DMS53 (cell line): Measurements from ENCODE around the gene VPS33B.
"Not testable (repeated sequence)": the region's sequence is repeated elsewhere in the genome, so short reads cannot be mapped to it uniquely, and the experiment has no call there.

Source experiments
- DNase-seq: peaks from one replicate; lab custom pipeline; 2025; lab: John Stamatoyannopoulos, UW

Gene VPS33B

DNA sequence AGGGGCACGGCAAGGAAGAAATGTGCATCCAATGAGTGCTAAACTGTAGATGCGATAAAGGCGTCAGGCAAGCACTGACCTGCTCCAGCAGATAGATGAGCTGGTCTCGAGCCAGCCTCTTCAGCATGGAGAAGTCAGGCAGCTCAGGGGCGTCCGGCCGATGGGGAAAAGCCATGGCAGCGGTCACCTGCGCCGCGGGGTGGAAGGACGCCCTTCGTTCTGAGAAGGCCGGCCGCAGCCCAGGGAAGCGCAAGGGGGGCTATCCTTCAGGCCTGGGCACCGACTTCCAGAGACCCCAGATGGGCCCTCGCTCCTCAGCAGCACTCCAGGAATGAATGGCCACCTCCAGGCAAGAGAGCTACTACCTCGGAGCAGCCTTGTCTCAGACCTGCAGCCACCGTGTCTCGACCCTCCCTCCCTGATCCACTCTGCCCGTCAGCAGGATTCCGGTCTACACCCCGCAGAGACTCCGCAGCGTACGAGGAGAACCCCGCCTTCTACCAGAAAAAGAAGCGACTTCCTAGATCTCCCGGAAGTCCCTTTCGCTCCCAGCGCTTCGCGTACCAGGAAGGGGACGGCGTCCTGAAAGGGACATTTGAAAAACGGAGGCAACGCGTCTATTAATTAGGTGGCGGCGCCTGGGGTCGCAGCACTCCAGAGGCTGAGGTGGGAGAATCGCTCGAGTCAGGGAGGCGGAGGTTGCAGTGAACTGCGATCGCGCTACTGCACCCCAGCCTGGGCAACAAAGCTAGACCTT is at the start of gene VPS33B:
Gene VPS33B (minus strand): TSS at position 520 of the 757 bp plus-strand sequence. CDS start 345 bp downstream, at position 175.
- DNase-seq = peak; percentile 92

DNA sequence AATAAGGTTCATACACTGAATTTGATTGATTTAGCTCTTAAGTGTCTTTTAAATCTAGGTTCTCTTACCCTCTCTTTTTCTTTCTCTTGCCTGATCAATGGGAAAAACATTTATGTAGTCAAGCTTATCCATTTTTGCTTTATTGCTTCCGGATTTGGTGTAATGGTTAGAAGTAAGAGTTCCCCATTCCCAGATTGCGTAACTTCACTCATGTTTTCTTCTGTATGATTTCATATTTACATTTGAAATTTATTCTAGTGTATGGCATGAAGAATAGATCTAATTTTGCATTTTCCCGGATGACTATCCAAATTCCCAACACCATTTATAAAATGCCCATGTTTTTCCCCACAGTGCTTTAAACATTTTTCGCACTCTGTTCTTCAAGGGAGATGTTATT is 49.8 kb upstream of the VPS33B start:
- DNase-seq = no peak

DNA sequence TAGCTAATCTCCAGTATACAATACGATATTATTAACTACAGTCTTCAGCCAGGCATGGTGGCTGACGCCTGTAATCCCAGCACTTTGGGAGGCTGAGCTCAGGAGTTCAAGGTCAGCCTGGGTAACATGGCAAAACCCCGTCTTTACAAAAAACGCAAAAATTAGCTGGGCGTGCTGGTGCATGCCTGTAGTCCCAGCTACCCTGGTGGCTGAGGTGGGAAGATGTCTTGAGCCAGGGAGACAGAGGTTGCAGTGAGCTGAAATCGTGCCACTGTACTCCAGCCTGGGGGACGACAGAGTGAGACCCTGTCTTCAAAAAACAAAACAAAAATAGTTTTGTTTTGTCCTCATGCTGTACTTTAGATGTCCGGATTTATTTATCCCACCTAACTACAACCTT is 48.5 kb upstream of the VPS33B start:
- DNase-seq = no peak

DNA sequence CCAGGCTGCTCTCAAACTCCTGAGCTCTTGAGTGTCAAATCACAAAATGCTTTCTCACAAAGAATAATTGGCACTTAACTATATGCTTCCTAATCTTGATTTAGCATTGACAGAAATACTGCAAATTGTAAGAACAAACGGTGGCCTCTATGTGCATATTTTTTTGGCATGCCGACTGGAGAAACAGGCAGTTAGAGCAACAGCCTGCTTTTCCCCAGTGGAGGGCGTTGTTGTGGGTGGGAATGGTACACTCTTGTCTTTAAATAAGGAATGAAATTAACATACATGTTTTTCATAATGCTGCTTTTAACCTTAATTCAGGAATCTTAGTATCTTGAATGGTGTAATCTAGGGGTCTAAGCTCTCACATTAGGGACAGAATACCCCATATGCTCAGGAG is 46.6 kb upstream of the VPS33B start:
- peak; percentile 2 for DNase-seq

DNA sequence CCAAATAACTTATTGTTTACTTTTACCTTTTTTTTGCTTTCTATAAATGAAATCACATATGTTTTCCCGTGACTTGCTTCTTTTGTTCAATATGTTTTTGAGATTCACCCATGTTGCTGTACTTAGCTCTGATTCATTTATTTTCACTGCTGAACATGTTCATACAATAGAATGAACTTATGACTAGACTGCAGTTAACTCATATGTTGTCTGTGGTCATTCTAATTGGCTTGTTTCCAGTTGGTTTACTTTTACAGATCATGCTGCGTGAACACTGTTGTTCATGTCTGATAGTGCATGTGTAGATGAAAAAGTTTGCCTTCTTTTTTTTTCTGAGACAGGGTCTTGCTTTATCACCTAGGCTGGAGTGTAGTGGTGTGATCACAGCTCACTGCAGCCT is 46.0 kb upstream of the VPS33B start:
- DNase-seq = no peak

DNA sequence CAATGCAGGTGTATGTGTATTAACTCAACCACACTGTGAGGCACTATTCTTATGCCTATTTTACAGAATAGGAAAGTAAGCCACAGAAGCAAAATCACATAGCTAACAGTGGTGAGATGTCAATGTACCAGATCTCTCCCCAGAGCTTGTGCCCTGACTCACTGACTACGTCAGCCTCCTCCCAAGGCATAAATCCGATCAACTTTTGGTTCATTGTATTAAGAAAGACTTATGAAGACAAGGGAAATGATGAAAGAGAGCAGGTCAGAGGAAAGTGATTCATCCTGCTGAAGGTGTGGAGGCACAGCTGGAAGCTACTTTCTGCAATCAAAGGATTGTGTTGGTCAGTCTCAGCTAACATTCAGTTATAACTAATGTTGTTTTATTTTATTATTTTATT is 44.6 kb upstream of the VPS33B start:
- no peak for DNase-seq

DNA sequence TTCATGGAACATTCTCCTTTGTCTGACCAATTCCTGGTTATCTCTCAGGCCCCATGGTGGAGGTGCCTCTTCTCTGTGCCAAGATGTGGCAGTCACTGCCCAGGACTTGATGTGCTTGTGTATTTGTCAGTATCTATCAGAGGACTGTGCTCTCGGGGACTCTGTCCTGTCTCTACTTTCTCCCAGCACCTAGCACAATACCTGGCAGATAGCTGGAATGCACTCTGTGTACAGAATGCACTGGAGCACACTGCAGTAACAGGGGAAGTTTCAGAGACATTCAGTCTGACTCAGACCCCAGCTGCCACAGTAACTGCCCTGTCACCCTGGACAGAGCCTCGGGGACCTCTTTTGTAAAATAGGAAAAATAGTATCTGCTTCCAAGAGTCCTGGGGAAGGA is 43.1 kb upstream of the VPS33B start:
- no peak for DNase-seq

DNA sequence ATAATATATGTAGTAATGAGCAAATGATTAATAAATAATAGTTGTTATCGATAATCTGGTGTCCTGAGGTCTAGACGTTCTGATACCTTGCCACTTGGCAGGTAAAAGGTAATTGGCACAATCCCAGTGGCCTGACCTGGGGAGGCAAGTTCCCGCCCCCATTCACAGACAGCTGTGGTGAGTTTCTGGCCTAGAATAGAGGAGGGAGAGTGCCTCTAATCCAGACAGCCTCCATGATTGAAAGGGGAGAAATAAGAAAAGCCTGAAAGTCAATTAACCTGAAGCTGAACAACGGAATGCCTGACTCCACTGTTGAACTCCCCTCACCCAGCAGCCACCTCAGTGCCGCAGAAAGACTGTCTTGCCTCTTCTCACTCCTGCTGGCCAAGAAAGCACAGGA is 39.6 kb upstream of the VPS33B start:
- DNase-seq = peak; percentile 5

DNA sequence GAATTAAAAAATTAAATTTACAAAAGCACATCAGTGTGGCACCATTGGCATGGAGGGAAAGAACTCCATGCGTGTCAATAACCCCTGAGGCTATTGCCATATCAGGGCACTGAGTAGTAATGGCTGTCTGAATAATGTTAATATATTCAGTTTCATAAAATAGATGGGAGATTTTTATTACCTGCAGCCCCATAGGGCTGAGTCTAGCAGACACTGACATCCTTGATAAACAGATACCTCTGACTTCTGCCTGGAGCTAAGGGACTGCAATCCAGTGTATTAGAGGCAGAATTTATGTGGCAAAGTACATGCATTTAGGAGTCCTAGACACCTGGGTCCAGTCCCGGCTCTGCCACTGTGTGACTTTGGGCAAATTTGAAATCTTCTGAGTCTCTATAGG is 38.8 kb upstream of the VPS33B start:
- no peak for DNase-seq

DNA sequence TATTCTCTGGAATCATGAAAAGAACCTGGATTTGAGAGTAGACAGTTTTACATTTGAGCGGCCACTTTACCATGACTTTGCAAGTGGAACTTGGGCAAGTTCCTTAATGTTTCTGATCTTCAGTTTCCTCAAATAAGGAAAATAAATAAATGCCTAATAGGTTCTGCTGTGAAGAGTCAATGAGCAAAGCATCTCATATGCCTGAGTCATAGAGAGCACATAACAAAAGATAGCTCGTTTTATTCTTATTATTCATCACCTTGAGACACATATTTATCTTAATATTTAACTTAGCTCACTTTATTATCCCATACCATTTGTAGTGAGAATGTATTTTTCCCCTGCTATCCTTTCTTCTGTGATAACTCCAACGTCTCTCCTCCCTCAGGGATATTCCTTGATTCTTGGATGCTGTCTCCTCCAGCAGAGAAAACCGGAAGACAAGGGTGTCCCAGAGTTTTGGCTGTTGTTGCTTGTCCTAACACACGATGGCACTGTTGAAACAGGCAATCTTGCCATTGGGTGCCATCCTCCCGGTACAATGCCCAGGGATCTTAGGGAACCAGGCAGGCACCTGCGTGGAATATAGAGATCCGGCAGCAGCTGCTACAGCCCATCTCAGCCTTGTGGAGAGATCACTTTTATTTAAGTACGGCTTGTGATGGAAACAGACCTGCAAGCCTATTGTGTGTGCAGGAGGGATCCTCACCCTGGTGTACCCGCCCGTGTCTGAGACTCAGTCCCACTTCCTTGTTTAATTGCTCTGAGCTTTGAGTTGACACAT is 33.3 kb upstream of the VPS33B start:
- peak; percentile 93 for DNase-seq

DNA sequence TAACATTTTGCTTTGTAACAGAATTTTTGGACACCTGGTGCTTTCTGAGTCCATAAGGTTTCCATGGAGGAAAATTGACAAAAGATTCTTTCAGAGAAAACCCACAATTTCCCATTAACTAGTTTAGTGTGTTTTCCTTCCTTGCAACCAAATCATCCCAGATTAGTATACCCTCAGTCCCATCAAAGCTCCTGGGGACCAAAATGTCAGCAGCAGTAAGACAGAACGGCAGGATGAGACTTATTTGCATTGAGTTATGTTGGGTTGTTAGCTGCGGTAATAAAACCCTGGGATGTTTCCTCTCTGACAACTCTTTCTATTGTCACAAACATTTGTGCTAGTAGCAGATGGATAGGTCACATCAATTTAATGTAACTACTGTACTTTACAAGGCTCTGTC is 32.4 kb upstream of the VPS33B start:
- DNase-seq = no peak

DNA sequence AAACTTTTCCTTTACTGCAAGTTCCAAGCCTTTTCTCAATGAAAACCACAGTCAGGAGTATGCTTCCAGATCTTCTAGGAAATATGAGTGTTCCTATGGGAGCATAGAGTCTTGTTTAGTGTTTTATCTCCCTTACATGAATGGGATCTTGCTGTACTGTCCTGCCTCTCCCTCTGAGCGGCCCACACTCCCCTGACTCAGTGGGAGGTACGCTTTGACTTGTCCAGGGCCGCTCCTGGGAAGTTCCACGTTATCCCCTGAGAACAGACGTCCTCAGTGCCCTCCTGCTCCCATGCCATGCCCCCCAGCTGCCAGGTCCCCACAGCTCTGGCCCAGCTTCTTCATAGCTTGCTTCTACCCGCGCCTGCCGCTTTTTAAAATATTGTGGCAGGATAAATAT is 28.9 kb upstream of the VPS33B start:
- no peak for DNase-seq

DNA sequence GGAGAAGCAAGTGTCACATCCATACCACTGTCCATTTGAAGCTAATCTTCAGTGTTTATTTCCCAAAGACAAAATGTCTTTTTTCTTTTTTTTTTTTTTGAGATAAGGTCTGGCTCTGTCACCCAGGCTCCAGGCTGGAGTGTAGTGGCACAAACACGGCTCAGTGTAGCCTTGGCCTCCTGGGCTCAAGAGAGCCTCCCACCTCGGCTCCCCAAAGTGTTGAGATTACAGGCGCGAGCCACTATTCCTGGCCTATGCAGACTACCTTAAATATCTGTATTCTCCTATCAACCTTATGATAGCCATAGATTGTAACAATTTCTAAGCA is 27.7 kb upstream of the VPS33B start:
- no peak for DNase-seq

DNA sequence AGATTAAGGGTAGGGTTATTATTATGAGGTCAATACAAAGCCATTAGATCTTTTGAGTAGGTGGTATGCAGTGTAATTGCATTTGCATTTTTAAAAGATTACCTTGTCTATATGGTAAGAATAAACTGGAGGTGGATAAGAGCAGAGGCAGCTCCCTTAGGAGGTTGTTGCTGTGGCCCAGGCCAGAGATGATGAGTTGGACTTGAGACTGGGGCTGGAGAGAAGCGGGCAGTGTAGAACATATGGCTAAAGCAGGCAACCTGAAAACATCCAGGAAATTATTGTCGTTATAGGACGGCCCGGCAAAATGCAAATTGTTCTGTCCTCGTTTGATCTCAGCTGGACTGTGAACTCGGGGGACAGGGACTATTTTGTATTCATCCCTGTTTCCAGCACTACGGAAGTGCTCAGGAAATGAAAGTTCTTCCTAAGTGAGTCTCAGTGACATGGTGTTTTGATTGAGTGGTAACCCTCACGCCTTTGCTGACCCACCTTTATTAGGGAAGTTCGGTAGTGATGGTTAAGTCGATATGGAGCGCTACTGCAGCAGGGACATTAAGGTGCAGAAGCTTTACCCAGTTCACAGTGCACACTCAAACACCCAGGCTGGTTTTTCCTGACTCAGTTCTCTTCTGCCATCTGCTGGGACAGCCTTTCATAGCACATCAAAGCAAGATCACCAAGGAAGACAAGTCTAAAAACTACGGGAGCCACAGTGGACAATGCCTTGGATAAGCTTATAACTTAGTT is 27.2 kb upstream of the VPS33B start:
- DNase-seq = peak; percentile 82

DNA sequence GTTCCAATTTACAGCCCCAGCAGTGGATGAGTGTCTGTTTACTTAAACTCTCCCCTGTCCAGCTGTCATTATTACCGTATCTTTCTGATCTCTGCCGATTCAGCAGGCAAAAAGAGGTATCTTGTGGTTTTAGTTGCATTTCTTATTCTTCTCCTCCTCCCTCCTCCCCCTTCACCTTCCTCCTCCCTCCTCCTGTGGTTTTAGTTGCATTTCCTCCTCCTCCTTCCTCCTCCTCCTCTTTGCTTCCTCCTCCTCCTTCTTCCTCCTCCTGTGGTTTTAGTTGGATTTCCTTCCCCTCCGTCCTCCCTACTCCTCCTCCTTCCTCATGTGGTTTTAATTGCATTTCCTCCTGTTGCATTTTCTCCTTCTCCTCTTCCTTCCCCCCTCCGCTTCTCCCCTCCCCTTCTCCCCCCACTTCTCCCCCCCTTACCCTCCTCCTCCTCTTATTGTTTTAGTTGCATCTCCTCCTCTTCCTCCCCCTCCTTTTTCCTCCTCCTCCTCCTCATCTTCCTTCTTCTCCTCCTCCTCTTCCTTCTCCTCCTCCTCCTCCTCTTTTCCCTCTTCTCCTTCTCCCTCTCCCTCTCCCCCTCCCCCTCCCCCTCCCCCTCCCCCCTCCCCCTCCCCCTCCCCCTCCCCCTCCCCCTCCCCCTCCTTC is 25.3 kb upstream of the VPS33B start:
- peak; percentile 16 for DNase-seq

DNA sequence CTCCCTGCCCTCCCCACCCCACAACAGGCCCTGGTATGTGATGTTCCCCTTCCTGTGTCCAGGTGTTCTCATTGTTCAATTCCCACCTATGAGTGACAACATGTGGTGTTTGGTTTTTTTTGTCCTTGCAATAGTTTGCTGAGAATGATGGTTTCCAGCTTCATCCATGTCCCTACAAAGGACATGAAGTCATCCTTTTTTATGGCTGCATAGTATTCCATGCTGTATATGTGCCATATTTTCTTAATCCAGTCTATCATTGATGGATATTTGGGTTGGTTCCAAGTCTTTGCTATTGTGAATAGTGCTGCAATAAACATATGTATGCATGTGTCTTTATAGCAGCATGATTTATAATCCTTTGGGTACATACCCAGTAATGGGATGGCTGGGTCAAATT is 23.7 kb upstream of the VPS33B start:
- DNase-seq = not testable (repeated sequence)

DNA sequence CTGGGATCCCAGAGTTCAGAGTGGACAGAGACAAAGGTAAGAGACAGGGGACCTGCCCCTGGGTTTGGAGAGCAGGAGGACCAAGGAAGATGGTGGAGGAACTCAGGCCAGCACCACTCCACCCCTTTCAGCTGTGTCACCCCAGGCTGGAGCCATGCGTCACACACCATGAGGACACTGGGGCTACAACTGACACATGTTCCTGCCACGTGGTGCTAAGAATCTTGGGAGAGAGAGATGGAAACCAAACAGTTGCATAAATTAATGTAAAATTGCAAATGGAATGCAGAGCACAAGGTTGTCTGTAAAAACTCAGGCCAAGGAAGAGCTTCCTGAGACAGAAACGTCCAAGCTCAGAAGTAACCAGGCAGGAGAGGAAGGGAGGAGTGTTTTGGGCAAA is 22.7 kb upstream of the VPS33B start:
- no peak for DNase-seq

DNA sequence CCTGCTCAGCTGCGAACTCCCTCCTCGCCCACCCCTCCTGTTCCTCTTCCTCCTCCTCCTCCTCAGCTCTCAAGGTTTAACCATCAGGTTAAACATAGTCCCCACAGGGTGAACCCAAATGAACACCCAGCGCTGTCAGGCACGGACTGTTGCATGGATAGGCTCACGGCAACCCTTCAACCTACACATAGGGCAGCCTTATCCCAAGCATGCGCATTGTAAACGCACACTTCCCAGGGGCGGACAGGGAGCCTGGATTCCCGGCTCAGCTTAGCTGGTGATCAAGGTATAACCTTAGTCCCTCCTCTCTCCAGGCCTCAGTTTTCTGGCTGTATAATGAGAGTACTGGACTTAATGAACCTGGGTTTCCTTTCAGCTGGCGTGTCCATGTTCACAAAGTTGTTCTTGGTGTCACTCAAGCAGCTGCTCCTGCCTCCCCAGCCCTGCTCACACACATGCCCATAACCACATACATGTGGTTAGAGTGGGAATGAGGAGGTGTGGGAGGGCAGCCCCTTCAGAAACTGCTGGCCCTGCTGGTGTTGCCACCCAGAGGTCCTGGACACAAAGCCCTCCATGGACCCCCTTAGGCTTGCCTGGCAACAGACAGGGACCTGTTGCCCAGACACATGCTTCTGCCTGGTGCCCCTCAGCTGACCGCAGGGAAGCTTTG is 20.9 kb upstream of the VPS33B start:
- no peak for DNase-seq

DNA sequence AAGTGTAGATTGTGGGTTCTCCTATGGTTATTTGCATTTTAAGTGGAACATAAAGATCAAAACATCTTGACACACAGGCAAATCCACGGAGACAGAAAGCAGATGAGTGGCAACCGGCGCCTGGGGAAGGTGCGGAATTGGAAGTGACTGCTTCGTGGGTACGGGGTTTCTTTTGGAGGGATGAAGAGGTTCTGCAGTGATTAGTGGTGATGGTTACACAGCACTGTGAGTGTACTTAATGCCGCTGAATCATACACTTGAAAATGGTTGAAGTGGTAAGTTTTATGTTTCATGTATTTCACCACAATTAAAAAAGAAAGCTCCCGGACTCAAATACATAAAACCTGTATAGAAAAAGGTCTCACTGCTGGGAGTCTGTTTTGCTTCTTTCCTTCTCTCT is 18.5 kb upstream of the VPS33B start:
- DNase-seq = peak; percentile 80

DNA sequence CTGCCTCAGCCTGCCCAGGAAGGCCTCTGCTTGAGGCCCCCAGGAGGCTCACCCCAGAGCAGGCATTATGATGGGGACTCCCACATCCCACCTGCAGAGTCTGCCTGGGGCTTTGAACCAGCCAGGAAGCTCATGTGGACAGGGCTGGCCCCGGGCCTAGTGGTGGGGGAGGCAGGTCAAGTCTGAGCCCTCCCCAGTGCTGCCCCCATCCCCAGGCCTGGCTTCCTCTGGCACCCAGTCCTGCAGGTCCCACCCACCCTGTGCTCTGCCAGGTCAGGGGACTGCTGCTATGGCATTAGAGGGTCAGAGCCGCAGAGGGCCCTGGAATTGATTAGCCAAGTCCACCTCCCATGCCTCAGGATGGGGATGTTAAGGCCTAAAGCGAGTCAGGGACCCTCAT is 17.6 kb upstream of the VPS33B start:
- no peak for DNase-seq

DNA sequence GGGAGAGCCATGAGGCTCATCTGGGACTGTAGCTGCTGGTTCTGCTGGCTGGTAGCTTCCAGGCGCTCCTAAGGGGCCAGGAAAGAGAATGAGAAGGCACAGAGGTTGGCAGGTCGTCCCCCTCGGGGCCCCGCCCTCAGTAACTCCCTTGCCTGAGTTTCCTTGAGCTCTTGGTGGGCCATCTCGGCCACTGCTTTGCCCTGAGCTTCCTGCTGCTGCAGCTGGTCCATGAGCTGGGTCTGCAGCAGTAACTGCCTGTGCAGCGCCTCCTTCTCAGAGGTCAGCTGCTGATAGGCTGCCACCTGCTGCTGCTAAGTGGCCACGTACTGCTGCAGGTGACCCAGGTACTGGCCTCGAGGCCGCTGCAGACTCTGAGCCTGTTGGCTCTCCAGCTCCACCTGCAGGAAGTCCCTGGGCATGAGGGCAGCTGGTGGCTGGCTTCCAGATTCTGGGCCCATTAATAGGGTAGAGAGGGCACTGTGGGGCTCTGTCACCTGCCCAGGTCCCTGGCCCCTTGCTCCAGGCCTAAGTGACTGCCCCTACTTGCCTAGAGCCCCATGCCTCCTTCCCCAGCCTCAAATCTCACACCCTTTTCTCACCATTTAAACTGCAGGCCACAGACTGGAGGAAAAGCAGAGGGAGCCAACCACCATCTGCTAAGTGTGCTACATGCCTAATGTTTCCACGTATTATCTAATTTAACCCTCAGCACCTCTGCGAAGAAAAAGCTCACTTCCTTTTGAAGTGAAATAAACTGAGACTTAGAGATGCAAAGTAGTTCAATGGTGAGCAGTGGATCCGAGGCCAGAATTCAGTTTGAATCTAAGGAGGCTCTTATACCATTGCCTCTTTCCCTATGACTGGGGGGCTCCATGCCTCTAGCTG is 10.8 kb upstream of the VPS33B start:
- DNase-seq = peak; percentile 95
